ENCODE results near the gene UBE2G2.

DNA sequence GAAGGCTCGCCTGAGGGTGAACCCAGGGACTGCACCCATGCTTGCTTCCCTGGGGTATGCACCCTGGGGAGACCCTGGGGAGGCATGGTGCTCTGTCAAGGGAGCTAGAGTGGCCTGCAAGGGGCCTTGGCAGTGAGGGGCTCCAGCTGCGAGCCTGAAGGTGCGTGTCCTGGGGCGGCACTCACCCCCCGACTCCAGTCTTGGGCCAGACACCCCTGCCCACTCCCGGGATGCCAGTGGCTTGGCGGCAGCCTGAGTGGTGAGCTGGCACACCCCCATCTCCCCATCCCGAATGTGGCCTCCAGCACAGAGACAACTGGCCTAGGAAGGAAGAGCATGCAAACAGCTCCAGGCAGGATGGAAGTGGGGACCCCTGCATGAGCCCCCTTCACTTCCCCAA is 13.6 kb upstream of the UBE2G2 start:
- TF ChIP-seq, protein P1, sequence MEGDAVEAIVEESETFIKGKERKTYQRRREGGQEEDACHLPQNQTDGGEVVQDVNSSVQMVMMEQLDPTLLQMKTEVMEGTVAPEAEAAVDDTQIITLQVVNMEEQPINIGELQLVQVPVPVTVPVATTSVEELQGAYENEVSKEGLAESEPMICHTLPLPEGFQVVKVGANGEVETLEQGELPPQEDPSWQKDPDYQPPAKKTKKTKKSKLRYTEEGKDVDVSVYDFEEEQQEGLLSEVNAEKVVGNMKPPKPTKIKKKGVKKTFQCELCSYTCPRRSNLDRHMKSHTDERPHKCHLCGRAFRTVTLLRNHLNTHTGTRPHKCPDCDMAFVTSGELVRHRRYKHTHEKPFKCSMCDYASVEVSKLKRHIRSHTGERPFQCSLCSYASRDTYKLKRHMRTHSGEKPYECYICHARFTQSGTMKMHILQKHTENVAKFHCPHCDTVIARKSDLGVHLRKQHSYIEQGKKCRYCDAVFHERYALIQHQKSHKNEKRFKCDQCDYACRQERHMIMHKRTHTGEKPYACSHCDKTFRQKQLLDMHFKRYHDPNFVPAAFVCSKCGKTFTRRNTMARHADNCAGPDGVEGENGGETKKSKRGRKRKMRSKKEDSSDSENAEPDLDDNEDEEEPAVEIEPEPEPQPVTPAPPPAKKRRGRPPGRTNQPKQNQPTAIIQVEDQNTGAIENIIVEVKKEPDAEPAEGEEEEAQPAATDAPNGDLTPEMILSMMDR (IDR thresholded peaks at IDR 0.05), result no peak
- TF ChIP-seq POLR2AphosphoS5 (IDR thresholded peaks at IDR 0.05), result no peak
- no peak for TF ChIP-seq POLR2A (IDR thresholded peaks at IDR 0.05)

Measured in breast epithelium (tissue), 3 donors.